Choroid plexus epithelial cell (primary cell): ENCODE results near the gene COQ8B.

Source experiments
- DNase-seq: peaks from one replicate; pipeline ENCODE4 v3.0.0-alpha.2; 2010; ENCODE audit warnings: low read depth
- H3K4me3 ChIP-seq: 2 replicates; pipeline ENCODE4 v1.5.1; 2011; ENCODE audit warnings: low read depth, mild to moderate bottlenecking, control low read depth, low read length, moderate library complexity
- CTCF ChIP-seq: conservative IDR thresholded peaks from 2 replicates; pipeline ENCODE4 v1.5.1; 2011; ENCODE audit warnings: low read depth, mild to moderate bottlenecking, control low read depth, inconsistent platforms, low read length, moderate library complexity

The COQ8B gene

GRCh38 chr19:40691421-40692211 is 25.1 kb downstream of the COQ8B start:
- no peak for DNase-seq
- TF ChIP-seq CTCF, result no peak
- peak overlapping the region; percentile 47 for H3K4me3 ChIP-seq

GRCh38 chr19:40690693-40691420 is 25.8 kb downstream of the COQ8B start:
- H3K4me3 ChIP-seq, result peak overlapping the region; percentile 82
- peak; percentile 94 for DNase-seq
- TF ChIP-seq CTCF, result no peak

GRCh38 chr19:40690050-40690692 is 26.5 kb downstream of the COQ8B start, which contains the start of gene NUMBL:
Gene NUMBL, minus strand, starts transcription at chr19:40690651. Its CDS starts 168 bp downstream, at chr19:40690483.
- DNase-seq, result no peak
- TF ChIP-seq CTCF, result no peak

GRCh38 chr19:40689339-40690049 is 27.2 kb downstream of the COQ8B start:
- peak overlapping the region; percentile 82 for H3K4me3 ChIP-seq
- no peak for TF ChIP-seq CTCF
- no peak for DNase-seq

More at GRCh38 chr19:40690050-40690692, 26.5 kb downstream of the COQ8B start, which contains the start of gene NUMBL:
- H3K4me3 ChIP-seq, result peak within 1 kb of the TSS; percentile 82

- no peak for TF ChIP-seq CTCF
- no peak for DNase-seq
- peak overlapping the region; percentile 82 for H3K4me3 ChIP-seq
These were observed 27.7 kb downstream of the COQ8B start for GRCh38 chr19:40688987-40689338.

- no peak for TF ChIP-seq CTCF
- DNase-seq, result no peak
- peak overlapping the region; percentile 82 for H3K4me3 ChIP-seq
These were observed 28.4 kb downstream of the COQ8B start for GRCh38 chr19:40688309-40688708.
